ENCODE results near the gene PIGQ.

The PIGQ gene

GRCh38 chr16:572865-573650 is 3.3 kb downstream of the PIGQ start:
- DNase-seq = no peak

DNA sequence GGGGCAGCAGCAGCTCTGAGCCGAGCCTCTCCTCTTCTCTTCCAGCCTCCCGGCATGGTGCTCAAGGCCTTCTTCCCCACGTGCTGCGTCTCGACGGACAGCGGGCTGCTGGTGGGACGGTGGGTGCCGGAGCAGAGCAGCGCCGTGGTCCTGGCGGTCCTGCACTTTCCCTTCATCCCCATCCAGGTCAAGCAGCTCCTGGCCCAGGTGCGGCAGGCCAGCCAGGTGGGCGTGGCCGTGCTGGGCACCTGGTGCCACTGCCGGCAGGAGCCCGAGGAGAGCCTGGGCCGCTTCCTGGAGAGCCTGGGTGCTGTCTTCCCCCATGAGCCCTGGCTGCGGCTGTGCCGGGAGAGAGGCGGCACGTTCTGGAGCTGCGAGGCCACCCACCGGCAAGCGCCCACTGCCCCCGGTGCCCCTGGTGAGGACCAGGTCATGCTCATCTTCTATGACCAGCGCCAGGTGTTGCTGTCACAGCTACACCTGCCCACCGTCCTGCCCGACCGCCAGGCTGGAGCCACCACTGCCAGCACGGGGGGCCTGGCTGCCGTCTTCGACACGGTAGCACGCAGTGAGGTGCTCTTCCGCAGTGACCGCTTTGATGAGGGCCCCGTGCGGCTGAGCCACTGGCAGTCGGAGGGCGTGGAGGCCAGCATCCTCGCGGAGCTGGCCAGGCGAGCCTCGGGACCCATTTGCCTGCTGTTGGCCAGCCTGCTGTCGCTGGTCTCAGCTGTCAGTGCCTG is 4.4 kb downstream of the PIGQ start:
- no peak for DNase-seq

DNA sequence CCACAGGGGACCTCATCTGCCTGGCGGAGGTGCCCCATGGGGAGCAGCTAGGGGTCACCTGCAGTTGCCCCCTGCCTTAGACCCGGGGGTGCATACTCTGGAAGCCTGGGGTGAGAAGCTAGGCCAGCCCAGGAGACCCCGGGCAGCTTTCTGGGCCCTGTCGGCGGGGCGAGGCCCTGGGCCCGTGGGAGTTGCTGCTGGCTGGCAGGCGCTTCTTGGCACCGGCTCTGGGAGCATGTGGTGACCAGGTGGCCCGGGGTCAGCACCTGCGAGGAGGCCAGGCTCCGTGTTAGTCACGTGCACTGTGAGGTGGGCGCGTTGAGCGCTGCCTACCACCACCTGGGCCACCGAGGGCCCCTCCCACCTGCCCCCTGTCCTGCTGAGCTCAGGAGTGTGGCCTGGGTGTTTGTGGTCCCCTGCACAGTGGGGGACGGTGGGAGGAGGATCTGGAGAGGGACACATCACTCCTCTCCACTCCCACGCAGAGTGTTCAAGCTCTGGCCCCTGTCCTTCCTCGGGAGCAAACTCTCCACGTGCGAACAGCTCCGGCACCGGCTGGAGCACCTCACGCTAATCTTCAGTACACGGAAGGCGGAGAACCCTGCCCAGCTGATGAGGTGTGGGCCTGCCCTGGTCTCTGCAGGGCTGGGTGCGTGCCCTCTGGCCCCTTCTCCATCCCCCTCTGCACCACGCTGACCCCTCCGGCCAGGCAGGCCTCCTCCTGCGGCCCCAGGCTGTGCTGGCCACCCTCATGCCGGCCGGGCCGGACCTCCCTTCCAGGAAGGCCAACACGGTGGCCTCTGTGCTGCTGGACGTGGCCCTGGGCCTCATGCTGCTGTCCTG is 5.8 kb downstream of the PIGQ start:
- DNase-seq = no peak

- DNase-seq = no peak
These were observed 6.5 kb downstream of the PIGQ start for GRCh38 chr16:576197-576822.

DNA sequence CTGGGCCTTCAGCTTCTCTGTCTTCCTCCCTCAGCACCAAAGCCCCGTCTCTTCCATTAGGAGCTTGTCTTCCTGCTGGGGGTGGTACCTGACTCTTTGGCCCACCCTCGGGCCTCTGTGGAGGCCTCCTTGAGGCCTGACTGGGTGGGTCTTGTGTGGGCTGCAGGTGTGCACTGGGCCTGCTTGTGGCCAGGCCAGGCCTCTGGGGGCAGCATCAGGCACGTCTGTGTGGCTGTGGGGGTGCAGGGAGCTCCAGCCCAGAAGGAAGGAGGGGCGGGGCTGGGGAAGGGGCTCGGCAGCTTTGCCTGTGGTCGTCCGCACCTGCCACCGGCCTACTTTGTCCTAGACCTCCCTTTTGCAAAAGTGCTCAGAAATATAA is 7.0 kb downstream of the PIGQ start:
- DNase-seq = no peak

DNA sequence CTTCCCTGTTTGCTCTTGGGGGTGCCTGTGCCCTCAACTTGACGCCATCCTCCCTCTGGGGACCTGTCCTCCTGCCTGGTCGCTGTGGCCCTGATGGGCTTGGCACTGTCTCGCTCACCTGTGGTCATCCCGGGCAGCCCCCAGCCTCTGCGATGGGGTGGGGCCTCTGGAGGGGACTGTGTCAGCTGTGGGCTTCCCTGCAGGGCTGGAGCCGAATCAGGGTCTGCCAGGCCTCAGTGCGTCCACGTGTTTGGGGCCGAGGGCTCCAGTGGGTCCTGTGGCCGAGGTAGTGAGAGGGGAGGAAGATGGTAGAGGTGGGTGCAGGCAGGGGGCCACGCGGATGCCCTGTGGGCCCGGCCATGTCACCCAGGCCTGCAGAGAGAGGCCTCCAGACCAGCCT is 8.0 kb downstream of the PIGQ start:
- DNase-seq = no peak

DNA sequence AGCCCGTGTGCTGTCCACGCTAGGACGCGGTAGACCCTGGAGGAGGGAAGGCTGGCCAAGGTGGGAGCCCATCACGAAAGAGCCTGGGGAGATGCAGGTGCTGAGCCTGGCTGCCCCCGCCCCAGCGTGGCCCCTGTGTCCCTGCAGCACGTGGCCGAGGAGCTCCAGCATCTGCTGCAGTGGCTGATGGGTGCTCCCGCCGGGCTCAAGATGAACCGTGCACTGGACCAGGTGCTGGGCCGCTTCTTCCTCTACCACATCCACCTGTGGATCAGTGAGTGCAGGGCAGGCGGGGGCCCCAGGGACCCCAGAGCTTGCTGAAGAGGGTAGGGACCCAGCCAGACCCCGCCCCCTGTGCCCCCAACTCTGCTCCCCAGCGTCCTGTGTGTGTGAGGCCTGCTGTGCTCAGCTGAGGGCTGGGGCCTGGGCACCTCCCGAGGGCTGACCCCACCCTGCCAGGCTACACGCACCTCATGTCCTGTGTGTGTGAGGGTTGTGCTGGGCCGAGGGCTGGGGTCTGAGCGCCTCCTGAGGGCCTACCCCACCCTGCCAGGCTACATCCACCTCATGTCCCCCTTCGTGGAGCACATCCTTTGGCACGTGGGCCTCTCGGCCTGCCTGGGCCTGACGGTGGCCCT is 8.6 kb downstream of the PIGQ start:
- no peak for DNase-seq

- DNase-seq = no peak
These were observed 9.2 kb downstream of the PIGQ start for GRCh38 chr16:578870-579405.

- DNase-seq = no peak
These were observed 10.6 kb downstream of the PIGQ start for GRCh38 chr16:580141-580945.

DNA sequence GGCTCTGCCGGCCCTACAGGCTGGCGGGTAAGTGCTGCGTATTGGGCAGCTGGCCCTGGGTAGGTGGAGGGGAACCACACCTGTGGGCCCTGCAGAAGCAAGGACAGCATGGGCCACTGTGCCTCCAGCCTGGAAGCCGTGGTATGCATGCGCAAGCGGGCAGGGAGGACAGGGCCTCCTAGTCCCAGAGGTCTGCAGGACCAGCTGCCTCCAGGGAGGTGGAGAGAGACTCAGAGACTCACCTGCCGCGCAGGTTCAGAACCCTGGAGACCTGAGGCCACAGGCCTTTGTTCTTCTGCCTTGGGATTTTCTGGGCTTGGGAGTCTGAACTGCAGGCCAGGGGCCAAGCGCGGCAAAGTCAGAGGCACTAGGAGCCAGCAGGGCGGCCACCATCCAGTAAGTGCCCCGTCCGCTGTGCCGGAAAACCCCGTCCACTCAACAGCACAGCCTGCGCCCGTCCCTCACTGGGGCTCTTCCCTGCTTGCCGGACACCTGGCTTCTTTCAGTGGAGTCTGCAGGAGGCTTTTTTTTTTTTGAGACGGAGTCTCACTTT is 11.3 kb downstream of the PIGQ start:
- DNase-seq = no peak

DNA sequence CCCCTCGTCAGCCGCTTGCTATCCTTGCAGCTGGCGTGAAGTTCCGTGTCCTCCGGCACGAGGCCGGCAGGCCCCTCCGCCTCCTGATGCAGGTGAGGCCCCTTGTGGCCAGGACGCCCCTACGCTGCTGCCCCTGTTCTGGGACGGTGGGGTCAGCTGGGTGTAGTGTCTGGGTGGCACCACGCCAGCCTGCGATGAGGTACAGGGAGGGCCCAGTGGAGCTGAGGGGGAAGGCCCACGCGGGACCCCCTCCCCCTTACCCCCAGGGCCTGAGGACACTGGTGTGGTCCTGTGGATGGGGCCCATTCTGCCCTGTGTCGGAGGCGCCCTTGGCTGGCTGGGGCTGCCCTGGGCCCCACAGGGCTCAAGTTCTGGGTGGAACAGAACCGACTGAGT is 12.4 kb downstream of the PIGQ start:
- DNase-seq = no peak

- DNase-seq = no peak
These were observed 13.0 kb downstream of the PIGQ start for GRCh38 chr16:582614-583331.

- DNase-seq = no peak
These were observed 13.7 kb downstream of the PIGQ start for GRCh38 chr16:583470-583814.

- DNase-seq = no peak
These were observed 14.2 kb downstream of the PIGQ start for GRCh38 chr16:583815-584591.

DNA sequence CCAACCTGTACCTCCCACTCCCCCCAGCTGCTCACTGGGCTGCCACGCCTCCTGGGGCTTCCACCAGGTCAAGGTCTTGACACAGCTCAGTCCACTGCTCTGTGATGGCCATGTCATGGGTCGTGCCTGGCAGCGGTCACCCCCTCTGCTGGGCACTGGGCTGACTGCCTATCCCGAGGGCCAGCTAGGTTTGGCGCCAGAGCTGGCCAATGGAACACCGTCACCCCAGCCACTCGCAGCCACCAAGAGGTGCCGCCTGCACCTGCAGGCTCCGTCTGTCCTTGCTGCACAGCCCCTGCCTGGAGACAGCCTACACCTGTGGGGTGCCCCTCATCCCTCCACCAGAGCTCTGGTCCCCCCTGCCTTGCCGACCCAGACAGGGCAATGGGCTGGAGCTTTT is 15.6 kb downstream of the PIGQ start:
- no peak for DNase-seq

DNA sequence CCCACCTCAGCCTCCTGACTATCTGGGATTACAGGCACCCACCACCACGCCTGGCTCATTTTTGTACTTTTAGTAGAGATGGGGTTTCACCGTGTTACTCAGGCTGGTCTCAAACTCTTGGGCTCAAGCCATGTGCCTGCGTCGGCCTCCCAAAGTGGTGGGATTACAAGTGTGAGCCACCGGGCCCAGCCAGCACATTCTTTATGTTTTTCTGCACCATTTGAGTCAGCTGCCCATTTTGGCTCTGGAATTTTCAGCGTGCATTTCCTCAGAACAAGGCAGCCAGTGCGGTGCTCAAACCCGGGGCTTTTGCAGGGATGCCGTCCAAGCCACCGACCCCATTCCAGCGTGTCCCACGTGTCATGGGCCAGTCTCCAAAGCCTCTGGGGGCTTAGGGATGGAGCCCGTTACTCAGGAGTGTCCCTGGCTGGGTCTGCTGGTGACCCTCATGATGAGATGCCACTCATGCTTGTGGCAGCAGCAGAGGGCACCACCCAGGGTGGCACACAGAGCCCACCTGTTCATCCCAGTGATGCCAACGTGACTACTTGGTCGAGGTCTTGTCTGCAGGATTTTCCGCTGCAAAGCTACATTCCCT is 16.4 kb downstream of the PIGQ start:
- DNase-seq = no peak

- no peak for DNase-seq
These were observed 17.1 kb downstream of the PIGQ start for GRCh38 chr16:586645-587590.

DNA sequence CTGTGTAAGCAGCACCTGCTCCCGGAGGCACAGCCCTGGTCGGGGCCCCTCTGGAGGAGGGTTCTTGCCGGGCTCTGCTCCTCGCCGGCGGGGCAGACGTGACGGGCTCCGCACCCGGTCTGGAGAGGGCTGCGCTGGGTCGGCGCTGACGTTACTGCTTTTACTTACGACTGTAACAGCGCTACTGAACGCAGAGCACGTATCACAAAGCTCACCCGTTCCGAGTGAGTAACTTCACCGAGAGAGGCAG is 18.8 kb downstream of the PIGQ start:
- DNase-seq = no peak
